Heart right ventricle (tissue), 16 donors: Measurements from ENCODE around the gene TMPRSS13. TPM values are rescaled to one million over a fixed set of nuclear protein-coding genes. Genes with fewer than 3 reads are reported as not detected.

Experiments used
- ATAC-seq, 8 donors: fragments of 200-7000 bp; cut with Tn5 transposase; one replicate each; pipeline ENCODE4 v1.9.1; 2020; ENCODE audit warnings: mild to moderate bottlenecking in 8 of 8, moderate library complexity in 8 of 8, moderate number of reproducible peaks in 1 of 8
- DNase-seq, 2 donors: peaks; one replicate each; pipeline ENCODE4 v3.0.0-alpha.2; 2020
- H3K27ac ChIP-seq, 10 donors: fragments of 200-600 bp; sonication (generic) in 2 of 10; one replicate each; pipeline versions ENCODE4 v1.5.0 to v1.8.0; 2020 to 2022; ENCODE audit warnings: mild to moderate bottlenecking in 3 of 10
- H3K27me3 ChIP-seq, 7 donors: fragments of 200-600 bp; one replicate each; pipeline ENCODE4 v1.8.0; 2021 to 2022; ENCODE audit warnings: mild to moderate bottlenecking in 2 of 7
- H3K36me3 ChIP-seq, 9 donors: fragments of 200-600 bp; sonication (generic) in 1 of 9; one replicate each; pipeline versions ENCODE4 v1.5.0 to v1.8.0; 2020 to 2022; ENCODE audit warnings: mild to moderate bottlenecking in 2 of 9
- H3K4me1 ChIP-seq, 9 donors: fragments of 200-600 bp; sonication (generic) in 1 of 9; one replicate each; pipeline versions ENCODE4 v1.5.0 to v1.8.0; 2020 to 2022; ENCODE audit warnings: mild to moderate bottlenecking in 4 of 9
- H3K4me3 ChIP-seq, 10 donors: fragments of 200-600 bp; sonication (generic) in 2 of 10; one replicate each; pipeline versions ENCODE4 v1.5.0 to v1.8.0; 2020 to 2022; ENCODE audit warnings: mild to moderate bottlenecking in 7 of 10, moderate library complexity in 2 of 10
- H3K9me3 ChIP-seq, 11 donors: fragments of 200-600 bp in 10 of 11; sonication (generic) in 2 of 11; one replicate each; pipeline versions ENCODE4 v1.5.0 to v1.8.0; 2013 to 2022; ENCODE audit warnings: mild to moderate bottlenecking in 2 of 11, control low read depth in 1 of 11, moderate library complexity in 1 of 11
- WGBS, 2 donors: extraction: QIAGEN DNeasy Blood & Tissue Kit; methylation state at CpG; one replicate each; pipeline ENCODE4 v1.1.7; 2013; ENCODE audit warnings: inconsistent platforms in 1 of 2; 5-methylcytosine and 5-hydroxymethylcytosine counted together
- intact Hi-C, 10 donors: fragments of 100-400 bp; cut with DNase I; formaldehyde crosslinking; loops; one replicate each; pipeline versions ENCODE4 v1.11.1 to v1.14.2; 2022
- polyA plus RNA-seq, 2 donors: library from polyadenylated mRNA; stranded (reverse); fragments of 200-250 nt; gene quantifications; one replicate each; pipeline ENCODE4 v1.2.3, GENCODE V29; 2013
- total RNA-seq, 10 donors: library from RNA; stranded (reverse); fragmentation: NEBNext Ultra II Directional in 3 of 10; extraction: Animal tissue kit (Norgen Biotek cat#: 25700) in 3 of 10; gene quantifications; one replicate each; pipeline versions ENCODE4 v1.2.1 to v1.2.4, GENCODE V29; 2021 to 2023
- TF ChIP-seq, protein P1 (sequence below), 9 donors: fragments of 200-600 bp; sonication (generic) in 2 of 9; IDR thresholded peaks; one replicate each; pipeline versions ENCODE4 v1.5.0 to v1.8.0; 2021 to 2022; ENCODE audit warnings: antibody characterized with exemption in 9 of 9, mild to moderate bottlenecking in 5 of 9, moderate library complexity in 1 of 9
- donor health status: Arrhythmogenic right ventricular cardiomyopathy.
- donor health status: ischemic (EF 13 %, LVEDD 7.1; RV severe dilation, severe dysfunction).
- donor health status: healthy with polysubstance abuse.
- donor health status: DM: no; HTN: yes; CAD: no.
- donor health status: DM: no; HTN: no; CAD: no.
- donor health status: ischemic (EF 25% LVEDD 6.9; RV normal size, moderate dysfunction).
- donor health status: ischemic (EF 25% LVEDD 5.7; RV mildly dilated, moderate dysfunction).
- donor health status: healthy.
- donor health status: DM: yes; HTN: yes; CAD: no.
- donor health status: Ischemic cardiomyopathy.
- donor health status: ischemic (EF 35%, LVEDD 5.7; RV mildly dilated, moderate dysfunction).
- donor health status: nonischemic (EF 11% LVEDD 7.7; RV severe dilation, severe dysfunction).
- donor health status: DM: yes; HTN: yes; CAD: no.
- donor health status: PGD.
- donor health status: ischemic (EF 29% LVEDD 5.4; RV normal size, mild dysfunction).
- donor health status: nonischemic (EF 23%, LVEDD 6.1; RV moderate dilation, normal function).

The TMPRSS13 gene
- total and polyA plus RNA-seq, 12 donors: 0.03 to 0.32 (median 0.18) TPM; not detected in 7

DNA sequence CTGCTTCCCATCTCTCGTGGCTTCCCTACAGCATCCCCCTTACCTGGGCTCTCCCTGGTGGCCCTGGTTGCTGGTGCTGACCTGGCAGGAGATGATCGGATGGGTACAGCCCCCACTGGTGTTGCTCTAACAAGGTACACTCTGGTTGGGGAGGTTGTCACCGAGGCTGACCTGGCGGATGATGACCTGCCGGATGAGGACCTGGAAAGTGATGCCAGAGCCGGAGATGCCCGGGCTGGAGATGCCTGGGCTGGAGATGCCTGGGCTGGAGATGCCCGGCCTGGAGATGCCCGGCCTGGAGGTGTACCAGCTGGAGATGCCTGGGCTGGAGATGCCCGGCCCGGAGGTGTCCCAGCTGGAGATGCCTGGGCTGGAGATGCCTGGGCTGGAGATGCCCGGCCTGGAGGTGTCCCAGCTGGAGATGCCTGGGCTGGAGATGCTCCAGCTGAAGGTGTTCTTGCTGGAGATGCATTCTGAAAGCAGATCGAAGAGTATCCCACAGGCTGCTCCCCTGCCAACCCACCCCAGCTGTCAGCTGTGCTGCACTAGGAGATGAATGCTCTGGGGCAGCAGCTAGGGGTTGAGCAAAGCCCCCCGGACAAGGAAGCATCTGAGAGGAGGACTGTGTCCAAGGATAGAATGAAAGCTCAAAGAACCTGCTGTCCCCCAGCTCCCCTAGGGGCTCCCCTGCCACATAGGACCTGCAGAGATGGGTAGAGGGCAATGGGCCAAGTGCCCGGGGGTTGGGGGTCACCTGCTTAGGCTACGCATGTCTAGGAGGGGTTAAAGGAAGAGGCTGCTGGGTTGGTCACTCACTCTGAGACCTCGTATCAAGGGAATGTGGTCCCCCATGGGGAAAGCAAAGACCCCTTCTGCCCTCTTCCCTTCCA is 10.6 kb downstream of the TMPRSS13 start:
- 90 to 93% methylated on average over 17 of the region's 17 CpGs for WGBS, 2 donors
- DNase-seq (no peak), ATAC-seq (no peak)
- H3K9me3 ChIP-seq: no peaks in the 10 kb centered on the region
- no peak overlapping the region for H3K27ac ChIP-seq
- no peak overlapping the region for H3K4me3 ChIP-seq
- TF ChIP-seq, protein P1, sequence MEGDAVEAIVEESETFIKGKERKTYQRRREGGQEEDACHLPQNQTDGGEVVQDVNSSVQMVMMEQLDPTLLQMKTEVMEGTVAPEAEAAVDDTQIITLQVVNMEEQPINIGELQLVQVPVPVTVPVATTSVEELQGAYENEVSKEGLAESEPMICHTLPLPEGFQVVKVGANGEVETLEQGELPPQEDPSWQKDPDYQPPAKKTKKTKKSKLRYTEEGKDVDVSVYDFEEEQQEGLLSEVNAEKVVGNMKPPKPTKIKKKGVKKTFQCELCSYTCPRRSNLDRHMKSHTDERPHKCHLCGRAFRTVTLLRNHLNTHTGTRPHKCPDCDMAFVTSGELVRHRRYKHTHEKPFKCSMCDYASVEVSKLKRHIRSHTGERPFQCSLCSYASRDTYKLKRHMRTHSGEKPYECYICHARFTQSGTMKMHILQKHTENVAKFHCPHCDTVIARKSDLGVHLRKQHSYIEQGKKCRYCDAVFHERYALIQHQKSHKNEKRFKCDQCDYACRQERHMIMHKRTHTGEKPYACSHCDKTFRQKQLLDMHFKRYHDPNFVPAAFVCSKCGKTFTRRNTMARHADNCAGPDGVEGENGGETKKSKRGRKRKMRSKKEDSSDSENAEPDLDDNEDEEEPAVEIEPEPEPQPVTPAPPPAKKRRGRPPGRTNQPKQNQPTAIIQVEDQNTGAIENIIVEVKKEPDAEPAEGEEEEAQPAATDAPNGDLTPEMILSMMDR (IDR thresholded peaks at IDR 0.05): no peak
- H3K36me3 ChIP-seq: no peaks in the 10 kb centered on the region
- H3K27me3 ChIP-seq: peaks cover 0 to 15% (median 0%) of the 10 kb centered on the region in 7 donors
- H3K4me1 ChIP-seq: no peaks in the 10 kb centered on the region
- intact Hi-C loops: loop anchor here in 1 of 10 donors (1.0 kb wide), 1 partner anchor 11 kb away; the partner anchor contains the start of gene TMPRSS13

DNA sequence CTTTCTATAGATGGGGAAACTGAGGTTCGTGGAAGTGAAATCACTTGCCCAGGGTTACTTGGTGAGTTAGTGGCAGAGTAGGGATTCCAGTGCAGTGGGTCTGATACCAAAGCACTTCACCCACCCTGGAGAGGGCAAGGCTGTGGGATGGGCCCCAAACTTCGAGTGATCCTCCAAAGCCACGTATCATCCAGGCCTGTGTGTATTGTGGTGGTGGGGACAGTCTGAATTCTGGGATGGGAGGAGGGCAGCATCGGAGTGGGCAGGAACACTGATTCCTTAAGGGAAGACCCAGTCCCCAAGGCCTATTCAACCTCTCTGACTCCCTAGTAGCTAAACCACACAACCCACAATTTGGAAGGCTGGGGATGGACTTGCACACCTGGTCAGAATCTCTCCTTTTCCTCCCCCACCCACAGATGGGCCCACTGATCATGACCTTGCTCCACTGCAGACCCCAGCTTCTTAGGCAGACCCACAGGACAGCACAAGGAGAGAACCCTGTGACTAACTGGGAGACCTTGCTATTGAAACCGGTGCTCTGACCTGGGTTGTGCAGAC is 11.5 kb downstream of the TMPRSS13 start:
- no peak for ATAC-seq
- H3K4me3 ChIP-seq: no peak overlapping the region
- H3K4me1 ChIP-seq: no peaks in the 10 kb centered on the region
- no peaks in the 10 kb centered on the region for H3K36me3 ChIP-seq
- no peak for DNase-seq
- H3K27me3 ChIP-seq: peaks cover 0 to 14% (median 0%) of the 10 kb centered on the region in 7 donors
- 94% methylated on average over 5 of the region's 5 CpGs for WGBS, 2 donors
- no peaks in the 10 kb centered on the region for H3K9me3 ChIP-seq
- TF ChIP-seq, protein P1 (IDR thresholded peaks at IDR 0.05): no peak
- no peak overlapping the region for H3K27ac ChIP-seq
- intact Hi-C loops: loop anchor here in 1 of 10 donors (1.0 kb wide), 1 partner anchor 12 kb away; the partner anchor contains the start of gene TMPRSS13

DNA sequence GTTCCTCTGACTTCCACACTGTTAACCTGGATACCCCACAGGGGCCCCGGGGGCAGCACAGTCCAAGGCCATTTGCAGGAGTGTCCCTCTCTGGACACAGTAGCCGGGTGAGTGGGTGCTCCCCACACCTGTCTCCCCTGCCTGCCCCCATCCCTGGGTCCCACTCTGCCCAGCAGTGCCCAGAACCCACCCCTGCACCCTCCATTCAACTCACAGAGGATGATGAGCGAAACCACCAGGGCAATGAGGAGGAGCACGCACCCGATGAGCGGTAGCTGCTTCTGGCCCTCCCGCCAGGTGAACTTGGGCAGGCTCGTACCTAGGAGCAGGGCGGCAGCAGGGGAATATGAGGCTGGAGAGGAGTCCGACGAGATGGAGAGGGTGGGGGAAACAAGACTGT is 12.2 kb downstream of the TMPRSS13 start:
- no peak for DNase-seq
- no peak overlapping the region for H3K4me3 ChIP-seq
- 95 to 96% methylated on average over 11 of the region's 11 CpGs for WGBS, 2 donors

DNA sequence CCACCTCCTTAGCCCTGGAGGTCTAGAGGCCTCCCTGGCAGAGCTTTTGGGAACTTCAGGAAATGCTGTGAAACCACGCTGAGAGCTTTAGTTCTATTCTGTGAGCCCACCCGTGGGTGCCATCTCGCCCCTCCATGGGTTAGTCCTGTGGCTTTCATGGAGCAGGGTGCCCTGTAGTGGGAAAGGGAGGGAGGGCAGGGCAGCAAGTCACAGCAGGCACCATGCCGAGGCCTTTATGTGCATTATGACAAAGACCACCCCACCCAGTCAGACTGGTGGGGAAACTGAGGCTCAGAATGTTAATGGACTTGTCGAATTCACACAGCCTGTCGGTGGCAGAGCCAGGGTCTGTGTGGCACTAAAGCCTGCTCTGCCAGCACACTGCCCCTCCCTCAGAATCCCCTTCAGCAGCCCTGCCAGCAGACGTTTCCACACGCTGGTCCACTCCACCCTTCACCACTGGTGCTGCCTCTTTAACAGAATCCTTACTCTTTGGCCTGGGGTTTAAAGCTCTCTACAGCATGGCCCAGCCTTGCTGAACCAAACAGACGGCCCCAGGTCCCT is 13.4 kb downstream of the TMPRSS13 start:
- peaks cover 0 to 16% (median 0%) of the 10 kb centered on the region in 7 donors for H3K27me3 ChIP-seq
- no peaks in the 10 kb centered on the region for H3K9me3 ChIP-seq
- DNase-seq (no peak), ATAC-seq (no peak)
- H3K4me3 ChIP-seq: no peak overlapping the region
- no peak overlapping the region for H3K27ac ChIP-seq
- TF ChIP-seq, protein P1 (IDR thresholded peaks at IDR 0.05): no peak
- 90 to 94% methylated on average over 9 of the region's 9 CpGs for WGBS, 2 donors
- H3K4me1 ChIP-seq: no peaks in the 10 kb centered on the region
- intact Hi-C loops: no loop called here
- no peaks in the 10 kb centered on the region for H3K36me3 ChIP-seq

More for the DNA sequence above, 12.2 kb downstream of the TMPRSS13 start:
- no peak for ATAC-seq
- TF ChIP-seq, protein P1 (IDR thresholded peaks at IDR 0.05): no peak
- intact Hi-C loops: no loop called here
- Histone ChIP-seq H3K4me1 (no peaks in the 10 kb centered on the region), H3K27ac (no peak overlapping the region), H3K36me3 (no peaks in the 10 kb centered on the region), H3K27me3 (peaks cover 0 to 12% (median 0%) of the 10 kb centered on the region in 7 donors), H3K9me3 (no peaks in the 10 kb centered on the region)
